ENCODE results near the gene ERICH6B. TPM values are rescaled to one million over a fixed set of nuclear protein-coding genes. Genes with fewer than 3 reads are reported as not detected.

ERICH6B gene
- polyA plus RNA-seq, 4 donors, result 1.0 to 2.5 (median 1.1) TPM

GRCh38 chr13:45545686-45546409, 69.7 kb downstream of the ERICH6B start:
- DNase-seq (ENCODE audit: low read depth in 4 of 4, low spot score in 3 of 4), result no peak

DNA sequence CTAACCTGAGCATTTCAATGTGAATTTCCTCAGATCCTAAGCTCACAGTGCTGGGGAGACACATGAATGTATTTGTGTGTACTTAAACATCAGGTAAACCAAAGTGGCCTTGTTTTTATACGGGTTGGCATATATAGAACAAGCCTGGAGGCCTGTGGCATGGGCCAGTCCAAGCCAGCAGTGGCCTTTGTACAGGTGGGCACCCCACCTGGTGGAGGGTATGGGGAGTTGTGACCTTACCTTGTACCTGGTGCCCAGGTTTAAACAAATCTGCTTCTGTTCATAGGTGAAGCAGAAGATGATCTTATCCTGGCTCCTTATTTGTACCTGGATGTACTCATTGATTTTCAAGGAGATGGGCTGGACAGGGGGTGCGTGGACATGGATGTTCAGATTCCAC, 71.0 kb downstream of the ERICH6B start:
- no peak for DNase-seq (ENCODE audit: low read depth in 4 of 4, low spot score in 3 of 4)

- no peak for DNase-seq (ENCODE audit: low read depth in 4 of 4, low spot score in 3 of 4)
Measured at GRCh38 chr13:45542878-45543277, 72.7 kb downstream of the ERICH6B start.

GRCh38 chr13:45542391-45542790, 73.1 kb downstream of the ERICH6B start:
- DNase-seq (ENCODE audit: low read depth in 4 of 4, low spot score in 3 of 4), result no peak

- no peak for DNase-seq (ENCODE audit: low read depth in 4 of 4, low spot score in 3 of 4)
Measured at GRCh38 chr13:45541806-45542205, 73.7 kb downstream of the ERICH6B start.

DNA sequence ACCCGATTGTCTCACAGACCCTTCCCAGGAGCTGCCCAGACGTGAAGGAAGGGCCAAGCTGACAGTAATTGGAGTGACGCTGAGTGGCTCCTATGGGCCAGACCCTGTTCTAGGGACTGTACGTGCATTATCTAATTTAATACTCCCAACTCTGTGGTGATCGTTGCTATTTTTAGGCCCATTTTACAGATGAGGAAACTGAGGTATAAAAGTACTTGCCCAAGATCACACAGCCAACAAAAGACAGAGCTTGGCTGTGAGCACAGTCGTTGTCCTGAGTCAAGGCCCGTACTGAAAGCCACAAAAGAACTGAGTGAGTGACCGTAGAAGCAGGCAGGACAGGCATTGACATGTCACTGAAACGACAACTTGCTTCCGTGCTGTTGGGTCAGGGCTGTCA, 74.7 kb downstream of the ERICH6B start:
- DNase-seq (ENCODE audit: low read depth in 4 of 4, low spot score in 3 of 4), result no peak

DNA sequence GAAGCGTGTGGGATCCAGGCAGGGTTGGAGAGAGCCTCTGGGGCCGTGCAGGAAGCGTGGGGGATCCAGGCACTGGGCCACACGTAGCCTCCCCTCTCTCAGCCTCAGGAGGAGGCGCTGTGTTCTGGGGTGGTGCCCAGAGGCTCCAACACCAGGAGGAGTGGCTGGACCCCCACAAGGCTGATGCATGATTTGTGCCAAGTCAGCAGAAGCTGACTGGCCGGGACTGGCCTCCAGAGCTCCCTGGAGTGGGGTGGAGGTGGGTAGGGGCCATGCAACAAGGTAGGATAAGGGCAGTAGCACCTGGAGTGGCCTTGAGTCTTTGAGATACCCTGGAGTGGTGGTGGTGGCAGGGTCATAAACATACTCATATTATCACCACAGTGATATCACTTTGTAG, 75.3 kb downstream of the ERICH6B start:
- no peak for DNase-seq (ENCODE audit: low read depth in 4 of 4, low spot score in 3 of 4)

DNA sequence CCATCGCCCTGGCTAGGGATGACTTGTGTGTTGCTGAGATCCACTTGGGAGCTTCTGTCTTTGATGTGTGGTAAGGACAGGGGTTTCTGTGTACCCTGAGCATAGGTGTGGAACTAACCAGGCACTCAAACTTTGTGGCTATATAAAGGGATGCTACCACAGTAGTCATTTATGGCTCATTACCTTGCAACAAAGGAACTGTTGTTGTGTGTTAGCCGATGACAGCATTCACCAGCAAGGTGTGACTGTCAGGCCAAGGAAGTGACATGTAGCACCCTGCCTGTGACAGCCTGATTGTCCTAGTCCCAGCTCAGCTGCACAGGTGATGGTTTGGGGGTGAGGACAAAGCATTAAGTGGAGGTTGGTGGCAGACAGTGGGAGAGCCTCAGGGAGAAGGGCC, 77.2 kb downstream of the ERICH6B start:
- no peak for DNase-seq (ENCODE audit: low read depth in 4 of 4, low spot score in 3 of 4)

DNA sequence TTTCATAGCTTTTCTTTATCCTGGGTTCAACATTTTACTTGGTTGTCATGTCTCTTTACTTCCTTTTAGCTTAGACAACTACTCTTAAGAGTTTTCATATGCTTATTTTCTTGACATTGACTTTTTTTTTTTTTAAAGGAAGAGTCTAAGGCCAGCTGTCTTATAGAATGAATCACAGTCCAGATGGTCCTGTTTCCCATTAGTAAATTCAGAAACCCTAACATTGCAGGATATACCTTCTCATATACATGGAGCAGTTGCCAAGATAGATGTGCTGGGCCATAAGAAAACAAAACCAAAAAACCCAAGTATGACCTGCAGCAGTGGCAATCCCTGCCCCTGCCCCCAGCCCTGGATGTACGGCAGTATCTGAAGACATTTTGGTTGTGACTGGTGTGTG, 78.0 kb downstream of the ERICH6B start:
- DNase-seq (ENCODE audit: low read depth in 4 of 4, low spot score in 3 of 4), result no peak

GRCh38 chr13:45536224-45536623, 79.3 kb downstream of the ERICH6B start:
- DNase-seq (ENCODE audit: low read depth in 4 of 4, low spot score in 3 of 4), result no peak

DNA sequence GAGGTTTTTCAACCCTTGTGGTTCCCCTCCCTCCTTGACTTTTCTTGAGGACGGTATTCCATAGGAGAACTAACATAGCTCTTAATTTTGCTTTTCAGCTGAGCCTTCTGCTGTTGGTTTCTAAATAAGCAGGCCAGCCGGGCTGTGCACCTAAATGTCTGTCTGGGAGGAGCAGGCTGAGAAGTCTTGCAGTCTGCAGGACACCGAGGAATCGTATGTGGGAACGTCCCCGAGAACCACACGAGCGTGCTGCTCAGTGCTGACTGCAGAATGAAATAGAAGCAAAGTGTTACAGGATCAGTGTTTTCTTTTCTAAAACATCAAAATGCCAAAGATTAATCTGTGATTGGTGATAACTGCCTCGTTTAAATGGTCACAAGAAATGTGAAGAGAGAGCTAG, 80.9 kb downstream of the ERICH6B start:
- DNase-seq (ENCODE audit: low read depth in 4 of 4, low spot score in 3 of 4), result no peak

DNA sequence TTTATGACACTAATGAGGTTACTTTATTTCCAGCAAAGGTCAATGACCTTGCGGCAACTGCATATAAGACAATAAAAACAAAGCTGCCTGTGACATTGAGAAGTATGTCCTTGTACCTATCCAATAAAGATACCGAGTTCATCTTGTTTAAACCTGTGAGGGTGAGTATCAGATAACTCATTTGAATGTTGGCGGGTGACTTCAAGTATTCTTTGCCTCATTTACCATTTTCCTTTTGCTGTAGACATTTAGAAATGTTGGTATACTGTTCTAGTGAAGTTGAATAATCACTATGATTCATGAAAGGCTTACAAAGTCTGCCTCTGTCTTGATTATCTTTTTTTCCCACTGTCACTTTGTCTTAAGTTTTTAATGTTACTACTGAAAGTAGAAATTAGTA, 85.8 kb downstream of the ERICH6B start:
- DNase-seq (ENCODE audit: low read depth in 4 of 4, low spot score in 3 of 4), result no peak

DNA sequence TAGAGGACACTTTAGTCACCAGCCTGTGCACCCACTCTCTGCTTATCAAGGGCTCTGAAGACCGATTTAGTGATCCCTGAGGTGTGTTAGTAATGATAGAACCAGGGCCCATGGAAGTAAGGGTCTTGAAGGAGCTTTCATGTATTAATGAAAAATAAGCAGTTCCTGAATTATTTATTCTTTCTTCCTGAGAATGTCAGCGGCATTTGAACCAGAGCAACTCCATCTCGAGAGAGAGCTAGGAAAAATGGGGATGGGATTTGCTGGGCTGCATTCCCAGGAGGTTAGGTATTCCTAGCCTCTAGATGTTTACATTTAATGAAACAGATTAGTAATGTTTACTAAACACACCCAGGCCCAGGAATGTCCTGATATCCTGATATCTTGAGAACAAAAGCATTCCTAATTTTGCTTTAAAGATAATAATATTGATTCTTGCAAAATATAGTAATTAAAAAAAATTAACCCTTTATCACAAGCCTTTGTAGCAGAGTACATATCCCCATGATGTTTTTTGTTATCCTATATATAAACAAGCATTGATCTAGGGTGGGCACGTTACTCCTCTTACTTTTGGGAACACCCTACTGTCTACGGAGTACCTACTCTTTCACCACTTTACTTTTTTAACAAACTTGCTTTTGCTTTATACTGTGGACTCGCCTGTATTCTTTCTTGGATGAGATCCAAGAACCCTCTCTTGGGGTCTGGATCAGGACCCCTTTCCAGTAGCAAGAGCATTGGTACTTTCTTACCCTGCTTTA, 87.7 kb downstream of the ERICH6B start:
- no peak for DNase-seq (ENCODE audit: low read depth in 4 of 4, low spot score in 3 of 4)

DNA sequence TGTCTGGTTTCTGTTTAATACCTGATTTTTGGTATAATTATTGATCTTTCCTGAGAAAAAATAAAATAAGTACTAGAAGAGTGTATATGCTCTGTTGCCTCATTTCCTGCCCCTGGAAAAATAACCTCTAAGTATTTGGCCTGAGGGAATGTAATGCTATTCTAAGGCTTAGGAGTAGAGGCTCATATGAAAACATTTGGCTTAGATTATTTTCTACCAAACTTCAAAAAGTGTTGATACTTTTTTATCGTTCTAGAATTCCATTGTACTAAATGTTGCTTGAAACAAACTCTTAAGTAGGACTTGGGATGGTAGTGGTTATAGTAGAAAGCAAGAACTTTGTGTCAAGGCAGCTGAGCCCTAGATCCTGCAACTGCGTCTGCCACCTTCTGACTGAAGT, 93.0 kb downstream of the ERICH6B start:
- no peak for DNase-seq (ENCODE audit: low read depth in 4 of 4, low spot score in 3 of 4)

DNA sequence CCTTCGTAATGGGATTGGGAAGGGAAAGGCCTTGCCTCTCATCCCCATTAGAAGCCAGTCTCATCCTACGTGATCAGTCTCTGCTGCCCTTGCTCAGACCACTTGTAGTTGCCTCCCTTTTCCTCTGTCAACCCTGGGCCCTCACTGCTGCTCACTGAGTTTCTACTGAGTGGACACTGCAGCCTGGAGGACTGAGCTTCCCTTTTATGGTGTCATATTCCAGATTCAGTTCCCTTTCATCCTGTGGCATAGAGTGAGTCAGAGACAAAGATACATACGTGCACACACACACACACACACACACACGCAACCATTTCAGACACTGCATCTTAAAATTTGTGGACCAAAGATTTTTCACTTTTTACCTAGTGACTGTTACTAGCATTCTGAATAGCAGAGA, 94.2 kb downstream of the ERICH6B start:
- DNase-seq (ENCODE audit: low read depth in 4 of 4, low spot score in 3 of 4), result no peak

- DNase-seq (ENCODE audit: low read depth in 4 of 4, low spot score in 3 of 4), result no peak
Measured at GRCh38 chr13:45519493-45519892, 96.0 kb downstream of the ERICH6B start.

DNA sequence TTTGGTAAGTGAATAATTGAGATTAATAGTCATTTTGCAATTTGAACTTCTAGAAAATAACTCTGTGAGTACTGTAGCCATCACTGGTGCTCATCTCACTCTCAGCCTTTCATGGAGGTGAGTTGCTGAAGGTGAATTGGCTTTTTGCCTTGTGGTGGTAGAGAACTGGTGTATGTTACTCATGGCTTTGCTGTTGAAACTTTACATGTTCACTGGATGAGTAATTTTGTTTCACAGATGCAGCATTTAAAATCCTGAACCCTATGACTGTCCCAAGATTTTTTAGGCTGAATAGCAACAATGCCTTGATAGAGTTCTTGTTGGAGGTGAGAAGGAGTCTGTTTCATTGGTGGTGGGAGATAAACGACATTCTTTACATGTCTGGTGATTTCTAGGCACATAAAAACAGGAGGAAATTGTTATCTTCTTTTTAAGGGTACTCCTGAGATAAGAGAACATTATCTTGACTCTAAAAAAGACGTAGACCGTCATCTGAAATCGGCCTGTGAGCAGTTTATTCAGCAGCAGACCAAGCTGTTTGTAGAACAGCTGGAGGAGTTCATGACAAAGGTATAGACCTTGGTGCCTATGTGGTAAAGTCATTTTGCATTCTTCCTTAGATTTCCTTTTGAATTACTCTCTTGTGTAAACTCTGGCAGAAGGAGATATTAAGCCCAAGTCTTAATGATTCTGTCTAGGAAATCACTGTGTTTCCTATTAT, 96.9 kb downstream of the ERICH6B start:
- no peak for DNase-seq (ENCODE audit: low read depth in 4 of 4, low spot score in 3 of 4)

- DNase-seq (ENCODE audit: low read depth in 4 of 4, low spot score in 3 of 4), result no peak
Measured at GRCh38 chr13:45516757-45517156, 98.8 kb downstream of the ERICH6B start.

DNA sequence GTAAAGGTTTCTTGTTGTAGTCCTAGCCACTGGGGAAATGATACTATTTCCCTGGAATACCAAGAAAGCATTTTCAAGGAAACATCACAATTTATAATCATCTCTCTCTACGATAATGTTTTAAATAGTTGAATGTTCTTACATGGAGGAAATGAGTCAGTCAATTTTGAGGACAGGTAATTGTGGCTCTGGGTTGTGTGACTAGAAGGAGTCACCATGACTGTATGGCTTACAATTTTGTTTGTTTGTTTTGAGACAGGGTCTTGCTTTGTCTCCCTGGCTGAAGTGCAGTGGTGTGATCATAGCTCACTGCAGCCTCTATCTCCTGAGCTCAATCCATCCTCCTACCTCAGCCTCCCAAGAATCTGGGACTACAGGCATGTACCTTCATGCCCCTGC, 103.4 kb downstream of the ERICH6B start:
- no peak for DNase-seq (ENCODE audit: low read depth in 4 of 4, low spot score in 3 of 4)

DNA sequence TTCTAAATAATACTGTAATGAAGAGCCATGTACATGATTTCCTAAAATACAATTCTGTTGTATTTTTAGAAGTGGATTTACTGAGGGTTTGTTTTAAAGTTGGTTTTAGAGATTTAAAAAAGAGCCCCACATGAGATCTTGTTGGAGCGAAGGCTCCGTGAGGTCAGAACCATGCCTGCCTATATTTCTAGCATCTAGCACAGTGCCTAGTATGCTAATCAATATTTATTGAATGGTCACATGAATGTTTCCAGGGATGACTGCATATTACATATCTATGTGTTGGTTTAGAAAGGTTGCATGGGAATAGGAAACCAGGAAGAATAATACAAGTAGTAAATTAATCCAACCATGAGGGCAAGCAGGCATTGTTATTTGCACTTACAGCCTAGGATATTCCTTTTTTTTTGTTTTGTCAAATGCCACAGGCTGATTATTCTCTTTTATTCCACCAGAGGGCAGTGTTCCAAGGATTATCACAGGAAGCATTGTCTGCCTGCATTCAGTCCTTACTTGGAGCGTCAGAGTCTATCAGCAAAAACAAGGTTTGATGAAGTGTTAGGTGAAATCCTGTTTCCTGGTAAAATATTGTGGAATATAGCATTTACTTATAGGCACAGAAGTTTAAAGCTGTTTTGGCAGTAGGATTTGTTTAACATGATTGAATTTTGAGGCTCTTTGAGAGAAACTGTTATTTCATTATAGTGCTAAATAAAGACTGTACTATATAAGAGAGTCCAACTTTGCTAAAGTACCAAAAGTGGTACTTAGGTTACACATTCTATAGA, 104.0 kb downstream of the ERICH6B start:
- DNase-seq (ENCODE audit: low read depth in 4 of 4, low spot score in 3 of 4), result peak; percentile 38 to 62 (median 54)

GRCh38 chr13:45510672-45511071, 104.9 kb downstream of the ERICH6B start:
- no peak for DNase-seq (ENCODE audit: low read depth in 4 of 4, low spot score in 3 of 4)
